GM12892 (cell line): ENCODE measurements around the gene GSK3A.

Experiments
- POLR2A ChIP-seq: IDR thresholded peaks from 2 replicates; pipeline ENCODE4 v1.6.1; 2011; ENCODE audit warnings: low read depth, low read length, control low read depth
- POLR2AphosphoS5 ChIP-seq: IDR thresholded peaks from 2 replicates; pipeline ENCODE4 v1.6.1; 2011; ENCODE audit warnings: low read depth, low read length, control low read depth
- TAF1 ChIP-seq: IDR thresholded peaks from 2 replicates; pipeline ENCODE4 v1.6.1; 2011; ENCODE audit warnings: low read depth, mild to moderate bottlenecking, control low read depth, low read length, borderline replicate concordance

DNA sequence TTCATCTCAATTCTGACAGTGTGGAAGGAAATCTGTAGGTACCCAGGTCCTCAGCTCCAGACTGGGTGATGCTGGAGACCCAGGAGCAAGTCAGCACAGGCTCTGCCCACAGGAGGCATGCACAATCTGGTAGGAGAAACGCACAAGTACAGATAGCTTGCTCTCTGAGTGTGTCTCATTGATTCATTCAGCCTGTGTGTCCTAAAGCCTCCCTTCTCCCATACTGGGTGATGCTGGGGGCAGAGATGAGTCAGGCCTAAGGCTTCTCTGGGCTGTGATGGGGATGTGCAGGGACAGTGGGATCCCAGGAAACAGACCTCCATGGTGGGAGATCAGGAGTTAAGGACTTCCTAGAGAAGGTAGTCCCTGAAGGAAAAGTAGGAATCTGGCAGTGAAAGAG lies 15.5 kb downstream of the GSK3A start:
- TF ChIP-seq POLR2AphosphoS5 (no peak), POLR2A (no peak), TAF1 (no peak)
